IMR-90 (cell line): ENCODE measurements around the gene TCF12. TPM values are rescaled to one million over a fixed set of nuclear protein-coding genes. Genes with fewer than 3 reads are reported as not detected.

Experiments used
- ATAC-seq: fragments of 200-7000 bp; cut with Tn5 transposase; 2 replicates; pipeline ENCODE4 v1.9.1; 2020; ENCODE audit warnings: low read depth, mild to moderate bottlenecking, moderate library complexity
- BruUV-seq: library from RNA; stranded (reverse); fragments of 400-500 nt; replicated peaks from 2 replicates; lab custom pipeline; 2021; lab: Mats Ljungman, UMichigan
- CTCF ChIA-PET: fragments of 300-600 bp; formaldehyde crosslinking; extraction: SDS; loops from one replicate; lab custom pipeline; 2021; ENCODE audit warnings: antibody characterized with exemption; lab: Yijun Ruan, JAX
- POLR2A ChIA-PET: fragments of 300-600 bp; sonication (Branson Sonifier 250); formaldehyde crosslinking; loops from one replicate; lab custom pipeline; 2022; ENCODE audit warnings: antibody characterized with exemption; ENCODE audit not compliant: unreplicated experiment; lab: Charles Lee
- DNase-seq: peaks from one replicate; pipeline ENCODE4 v3.0.0; 2013
- H2AFZ ChIP-seq: replicated peaks from 2 replicates; pipeline ENCODE3; 2013; ENCODE audit warnings: low read length, mild to moderate bottlenecking; ENCODE audit not compliant: poor library complexity
- H2AK5ac ChIP-seq: 2 replicates; pipeline ENCODE4 v1.6.1; 2013; ENCODE audit warnings: low read depth, low read length, inconsistent platforms
- H2AK9ac ChIP-seq: replicated peaks from 2 replicates; pipeline ENCODE3; 2013; ENCODE audit warnings: mild to moderate bottlenecking, low read depth, low read length, moderate library complexity; ENCODE audit not compliant: poor library complexity
- H2BK120ac ChIP-seq: 2 replicates; pipeline ENCODE4 v1.6.1; 2013; ENCODE audit warnings: low read depth, low read length, inconsistent platforms
- H2BK15ac ChIP-seq: 3 replicates; pipeline ENCODE4 v1.6.1; 2013; ENCODE audit warnings: low read depth, low read length, inconsistent platforms
- H2BK20ac ChIP-seq: 2 replicates; pipeline ENCODE4 v1.6.1; 2013; ENCODE audit warnings: low read depth, mild to moderate bottlenecking, inconsistent platforms, low read length, moderate library complexity
- H2BK5ac ChIP-seq: 2 replicates; pipeline ENCODE4 v1.6.1; 2013; ENCODE audit warnings: mild to moderate bottlenecking, low read depth, low read length, inconsistent platforms; ENCODE audit not compliant: poor library complexity, severe bottlenecking
- H3K14ac ChIP-seq: replicated peaks from 2 replicates; pipeline ENCODE4 v1.6.1; 2013; ENCODE audit warnings: low read depth, low read length, inconsistent platforms
- H3K18ac ChIP-seq: 2 replicates; pipeline ENCODE4 v1.6.1; 2013; ENCODE audit warnings: low read depth, low read length, control low read depth
- H3K23ac ChIP-seq: 2 replicates; pipeline ENCODE4 v1.6.1; 2013; ENCODE audit warnings: low read depth, low read length, inconsistent platforms
- H3K27ac ChIP-seq: 2 replicates; pipeline ENCODE4 v1.5.1; 2013; ENCODE audit warnings: mild to moderate bottlenecking, control low read depth, low read length; ENCODE audit not compliant: insufficient read depth
- H3K27me3 ChIP-seq: 2 replicates; pipeline ENCODE4 v1.6.1; 2013; ENCODE audit warnings: low read length; ENCODE audit not compliant: control insufficient read depth, insufficient read depth
- H3K36me3 ChIP-seq: 2 replicates; pipeline ENCODE4 v1.6.1; 2013; ENCODE audit warnings: low read length, mixed read lengths; ENCODE audit not compliant: control insufficient read depth, insufficient read depth
- H3K4ac ChIP-seq: 2 replicates; pipeline ENCODE4 v1.6.1; 2013; ENCODE audit warnings: low read depth, low read length, inconsistent platforms
- H3K4me1 ChIP-seq: 2 replicates; pipeline ENCODE4 v1.6.1; 2013; ENCODE audit warnings: low read length, mixed read lengths; ENCODE audit not compliant: control insufficient read depth, insufficient read depth
- H3K4me2 ChIP-seq: 2 replicates; pipeline ENCODE4 v1.6.1; 2013; ENCODE audit warnings: low read depth, mild to moderate bottlenecking, control low read depth, low read length, moderate library complexity
- H3K4me3 ChIP-seq: 2 replicates; pipeline ENCODE4 v1.5.1; 2013; ENCODE audit warnings: low read depth, mild to moderate bottlenecking, control low read depth, low read length, moderate library complexity; ENCODE audit not compliant: insufficient read depth
- H3K56ac ChIP-seq: 2 replicates; pipeline ENCODE4 v1.6.1; 2013; ENCODE audit warnings: low read length, inconsistent platforms; ENCODE audit not compliant: insufficient read depth; ENCODE audit errors: extremely low read depth
- H3K79me1 ChIP-seq, 2 experiments: 2 replicates each; pipeline ENCODE4 v1.6.1; 2013; ENCODE audit warnings: low read length in 2 of 2, inconsistent platforms in 1 of 2, low read depth in 1 of 2
- H3K9ac ChIP-seq: 2 replicates; pipeline ENCODE4 v1.6.1; 2013; ENCODE audit warnings: low read depth, low read length, control low read depth
- H3K9me1 ChIP-seq: 2 replicates; pipeline ENCODE4 v1.6.1; 2013; ENCODE audit warnings: low read length, inconsistent platforms; ENCODE audit not compliant: insufficient read depth
- H3K9me3 ChIP-seq: 2 replicates; pipeline ENCODE4 v1.6.1; 2013; ENCODE audit warnings: low read length; ENCODE audit not compliant: control insufficient read depth, insufficient read depth
- H4K20me1 ChIP-seq: 2 replicates; pipeline ENCODE4 v1.6.1; 2013; ENCODE audit warnings: low read length, inconsistent platforms; ENCODE audit not compliant: insufficient read depth
- H4K5ac ChIP-seq: 2 replicates; pipeline ENCODE4 v1.6.1; 2013; ENCODE audit warnings: mild to moderate bottlenecking, low read depth, low read length, control low read depth
- H4K8ac ChIP-seq, 2 experiments: 2 replicates each; pipeline ENCODE4 v1.6.1; 2013; ENCODE audit warnings: low read depth in 2 of 2, low read length in 2 of 2, control low read depth in 1 of 2, inconsistent platforms in 1 of 2
- H4K91ac ChIP-seq: 2 replicates; pipeline ENCODE4 v1.6.1; 2013; ENCODE audit warnings: low read depth, low read length, inconsistent platforms; ENCODE audit not compliant: insufficient read depth
- CEBPB ChIP-seq: IDR thresholded peaks from 2 replicates; pipeline ENCODE4 v1.6.1; 2012; ENCODE audit warnings: low read depth, low read length, improper control_type of control experiment
- FOS ChIP-seq: fragments of 150-350 bp; IDR thresholded peaks from 2 replicates; pipeline ENCODE4 v1.6.1; 2016; ENCODE audit warnings: low read depth, low read length
- MXI1 ChIP-seq: IDR thresholded peaks from 2 replicates; pipeline ENCODE4 v1.6.1; 2012; ENCODE audit warnings: low read depth, mild to moderate bottlenecking, low read length, moderate library complexity, borderline replicate concordance
- RAD21 ChIP-seq: IDR thresholded peaks from 2 replicates; pipeline ENCODE4 v1.6.1; 2012; ENCODE audit warnings: low read length, improper control_type of control experiment
- WGBS, 2 experiments: methylation state at CpG; one replicate each; pipeline versions ENCODE4 v1.1.5 to v1.1.7; 2013; ENCODE audit warnings: missing lambda C conversion rate in 2 of 2; ENCODE audit not compliant: insufficient read length in 1 of 2; ENCODE audit errors: extremely low coverage in 2 of 2; 5-methylcytosine and 5-hydroxymethylcytosine counted together
- dilution Hi-C: fragments of 300-500 bp; cut with HindIII; formaldehyde crosslinking; loops from one replicate; pipeline ENCODE4 v1.14.3; 2018; ENCODE audit warnings: low sequenced_read_pairs; ENCODE audit not compliant: unreplicated experiment
- in situ Hi-C: fragments of 300-500 bp; cut with MboI; formaldehyde crosslinking; loops from 3 replicates; pipeline ENCODE4 v1.14.3; 2019; ENCODE audit warnings: low sequenced_read_pairs, inconsistent platforms, mixed read lengths
- intact Hi-C: fragments of 100-400 bp; cut with micrococcal nuclease; formaldehyde crosslinking; loops from 2 replicates; pipeline ENCODE4 v1.10.0; 2022
- polyA plus RNA-seq, 3 experiments: library from polyadenylated mRNA; depleted of rRNA; stranded (reverse); fragments of >200 nt; gene quantifications; 2 replicates each; pipeline ENCODE4 v1.2.3, GENCODE V29; 2012; ENCODE audit warnings: low replicate concordance in 1 of 3
- total RNA-seq: library from RNA; depleted of rRNA; stranded (reverse); fragments of >200 nt; gene quantifications from 2 replicates; pipeline ENCODE4 v1.2.3, GENCODE V29; 2012
- TF ChIP-seq, protein P1 (sequence below): fragments of 150-350 bp; IDR thresholded peaks from 2 replicates; pipeline ENCODE4 v1.6.1; 2016; ENCODE audit warnings: low read depth, mild to moderate bottlenecking, low read length, moderate library complexity, borderline replicate concordance

TCF12 gene
- total and polyA plus RNA-seq, 2 of the 4 experiments (the other 2 are of a cell fraction): 79.4 to 160 TPM

DNA sequence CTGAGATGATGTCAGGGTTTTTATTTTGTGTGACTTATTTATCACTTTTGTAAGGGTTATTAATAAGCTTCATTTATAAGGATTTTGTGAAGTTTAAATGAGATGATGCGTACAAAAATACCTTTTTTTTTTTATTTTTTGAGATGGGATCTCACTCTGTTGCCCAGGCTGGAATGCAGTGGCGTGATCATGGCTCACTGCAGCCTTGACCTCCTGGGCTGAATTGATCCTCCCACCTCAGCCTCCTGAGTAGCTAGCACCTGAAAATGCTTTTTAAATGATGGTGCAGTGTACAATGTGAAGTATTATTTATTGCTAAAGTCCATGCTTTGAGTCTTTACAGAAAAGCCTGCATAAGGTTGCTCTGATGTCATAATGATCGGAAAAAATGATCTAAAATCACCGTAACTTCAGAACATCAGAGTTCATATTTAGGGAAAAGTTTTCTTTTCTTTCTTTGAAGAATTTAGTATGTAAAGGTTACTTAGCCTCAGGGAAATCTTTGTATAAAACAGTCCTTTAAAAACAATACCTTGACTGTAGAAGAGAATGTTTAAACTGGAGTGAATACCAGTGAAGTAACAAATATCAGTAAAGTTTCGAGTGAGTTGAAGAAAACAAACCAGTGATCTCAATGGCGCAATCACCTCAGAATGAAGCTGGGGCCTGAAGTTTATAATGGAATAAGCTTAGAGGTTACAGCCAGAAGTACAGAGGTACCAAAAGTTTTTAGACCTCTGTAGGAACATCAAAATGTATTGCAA, 29.7 kb downstream of the TCF12 start:
- in situ Hi-C loops (no loop called here), intact Hi-C loops (no loop called here), dilution Hi-C loops (no loop called here)
- no peak overlapping the region for H2AK5ac ChIP-seq
- H3K14ac ChIP-seq: peak overlapping the region; percentile 46
- peak overlapping the region; percentile 63; the same call in 1 of the 2 replicates for H3K18ac ChIP-seq
- WGBS, 2 experiments: no CpG with 5 or more reads among the region's 6 CpGs
- no peaks in the 10 kb centered on the region for H3K27me3 ChIP-seq
- no peak overlapping the region for H2BK20ac ChIP-seq
- H2AFZ ChIP-seq: no peak overlapping the region
- H2BK15ac ChIP-seq: no peak overlapping the region
- no peak overlapping the region for H4K8ac ChIP-seq
- H4K91ac ChIP-seq: no peak overlapping the region
- 0 out of 2 replicates have a peak overlapping the region, but pooled peaks have one; percentile 14 for H4K5ac ChIP-seq
- peaks cover 7% of the 10 kb centered on the region for H3K4me1 ChIP-seq
- no peak overlapping the region for H2AK9ac ChIP-seq
- no peaks in the 10 kb centered on the region for H3K9me1 ChIP-seq
- BruUV-seq: no TSS peak
- no peaks in the 10 kb centered on the region for H3K36me3 ChIP-seq
- H2BK5ac ChIP-seq: peak overlapping the region; percentile 84
- DNase-seq (peak; percentile 51), ATAC-seq (peak; percentile 64)
- peak overlapping the region; percentile 63; the same call in 1 of the 2 replicates for H3K27ac ChIP-seq
- peaks cover 3% of the 10 kb centered on the region; the same call in 1 of the 2 replicates for H3K9me3 ChIP-seq
- no peak overlapping the region for H3K4ac ChIP-seq
- no peak overlapping the region for H3K56ac ChIP-seq
- ChIA-PET POLR2A (no interaction called here), CTCF (no interaction called here)
- H4K20me1 ChIP-seq: peaks cover 30% of the 10 kb centered on the region
- no peak overlapping the region for H3K23ac ChIP-seq
- no peak overlapping the region for H3K9ac ChIP-seq
- TF ChIP-seq FOS: no peak
- no peak for TF ChIP-seq RAD21
- peak; percentile 82 for TF ChIP-seq CEBPB
- TF ChIP-seq, protein P1, sequence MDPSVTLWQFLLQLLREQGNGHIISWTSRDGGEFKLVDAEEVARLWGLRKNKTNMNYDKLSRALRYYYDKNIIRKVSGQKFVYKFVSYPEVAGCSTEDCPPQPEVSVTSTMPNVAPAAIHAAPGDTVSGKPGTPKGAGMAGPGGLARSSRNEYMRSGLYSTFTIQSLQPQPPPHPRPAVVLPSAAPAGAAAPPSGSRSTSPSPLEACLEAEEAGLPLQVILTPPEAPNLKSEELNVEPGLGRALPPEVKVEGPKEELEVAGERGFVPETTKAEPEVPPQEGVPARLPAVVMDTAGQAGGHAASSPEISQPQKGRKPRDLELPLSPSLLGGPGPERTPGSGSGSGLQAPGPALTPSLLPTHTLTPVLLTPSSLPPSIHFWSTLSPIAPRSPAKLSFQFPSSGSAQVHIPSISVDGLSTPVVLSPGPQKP: no peak
- TF ChIP-seq MXI1: no peak
- peak overlapping the region; percentile 80; the same call in 1 of the 2 replicates for H3K4me2 ChIP-seq
- no peak overlapping the region for H3K4me3 ChIP-seq
- H2BK120ac ChIP-seq: no peak overlapping the region
- peaks cover 18 to 49% of the 10 kb centered on the region in 2 experiments for H3K79me1 ChIP-seq
